ENCODE results near the gene NFIA.
A peak's percentile ranks its signal among the peaks of the same experiment; 100 is the strongest.

DNA sequence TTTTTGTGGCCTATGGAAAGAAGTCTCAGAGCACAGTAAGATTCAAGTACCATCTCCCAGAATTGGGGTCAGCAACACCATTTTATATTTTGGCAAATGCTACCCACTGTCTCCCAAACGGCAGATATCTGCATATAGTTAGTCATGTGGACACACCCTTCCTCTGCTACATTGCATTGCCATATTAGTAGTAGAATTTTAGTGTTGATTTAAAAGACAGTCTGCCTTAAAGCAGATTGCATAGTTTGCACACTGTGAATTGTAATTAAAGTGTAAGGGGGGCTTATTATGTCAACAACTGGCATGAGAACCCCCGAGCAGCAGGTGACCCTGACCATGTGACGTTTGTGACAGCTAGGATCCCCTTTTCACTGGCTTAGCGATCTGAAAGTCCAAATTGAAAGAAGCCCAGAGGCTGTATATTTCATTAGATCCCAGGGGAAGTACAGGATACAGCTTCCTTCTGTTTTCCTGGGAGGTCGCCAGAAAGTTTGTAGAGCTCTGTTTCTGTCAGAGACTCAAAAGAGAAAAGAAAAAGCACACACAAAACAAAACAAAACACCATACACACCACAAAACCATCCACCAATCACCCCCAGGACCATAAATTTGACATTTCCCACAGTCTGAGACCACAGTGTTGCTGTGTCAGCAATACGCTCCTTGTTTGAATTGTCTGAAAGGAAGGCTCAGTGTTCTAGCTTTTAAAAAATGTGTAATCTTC is 172.4 kb downstream of the NFIA start:
- TF ChIP-seq ZNF445 (CRISPR knock-in tag; IDR thresholded peaks at IDR 0.05; ENCODE audit: low read depth) (no peak), FOSL1 (tag; conservative IDR thresholded peaks at IDR 0.05) (0 out of 2 replicates have a peak, but pooled peaks have one; percentile 43), CREB1 (IDR thresholded peaks at IDR 0.05) (no peak), CREB1 (CRISPR knock-in tag; IDR thresholded peaks at IDR 0.05) (no peak)
